H1 (cell line): Measurements from ENCODE around the gene IFI44L. TPM values are rescaled to one million over a fixed set of nuclear protein-coding genes. Genes with fewer than 3 reads are reported as not detected.

ENCODE experiments used
- CTCF ChIA-PET: fragments of 300-600 bp; sonication (Branson Sonifier 250); formaldehyde crosslinking; loops from one replicate; lab custom pipeline; 2021; ENCODE audit not compliant: partially characterized antibody; lab: Charles Lee
- POLR2A ChIA-PET: fragments of 300-600 bp; sonication (Branson Sonifier 250); formaldehyde crosslinking; loops from one replicate; lab custom pipeline; 2021; ENCODE audit warnings: inconsistent platforms; ENCODE audit not compliant: partially characterized antibody; lab: Charles Lee
- DNase-seq, 2 experiments: peaks; one replicate each; pipeline versions ENCODE4 v3.0.0 to v3.0.0-alpha.2; 2010 to 2022; ENCODE audit warnings: low spot score in 2 of 2, low read depth in 1 of 2, mixed read lengths in 1 of 2
- FAIRE-seq: peaks from 2 replicates; lab custom pipeline; 2011; peaks lifted over from hg19 to GRCh38; lab: Jason Lieb, UNC
- H2AFZ ChIP-seq: 2 replicates; pipeline ENCODE4 v1.8.1; 2012; ENCODE audit warnings: low read length, inconsistent platforms
- H2AK5ac ChIP-seq: 2 replicates; pipeline ENCODE4 v1.6.1; 2013; ENCODE audit warnings: low read depth, low read length
- H2BK120ac ChIP-seq: replicated peaks from 2 replicates; pipeline ENCODE3; 2013; ENCODE audit warnings: low read depth, low read length, inconsistent platforms
- H2BK12ac ChIP-seq: 2 replicates; pipeline ENCODE4 v1.6.1; 2013; ENCODE audit warnings: low read depth, low read length
- H2BK15ac ChIP-seq: 2 replicates; pipeline ENCODE4 v1.6.1; 2013; ENCODE audit warnings: low read length
- H2BK20ac ChIP-seq: 2 replicates; pipeline ENCODE4 v1.6.1; 2013; ENCODE audit warnings: low read length
- H2BK5ac ChIP-seq: 2 replicates; pipeline ENCODE4 v1.6.1; 2013; ENCODE audit warnings: low read depth, low read length
- H3K14ac ChIP-seq: 2 replicates; pipeline ENCODE4 v1.6.1; 2013; ENCODE audit warnings: inconsistent platforms; ENCODE audit not compliant: insufficient read length
- H3K18ac ChIP-seq: 2 replicates; pipeline ENCODE4 v1.6.1; 2013; ENCODE audit warnings: low read length; ENCODE audit errors: extremely low read depth
- H3K23ac ChIP-seq: 2 replicates; pipeline ENCODE4 v1.6.1; 2013; ENCODE audit warnings: inconsistent platforms; ENCODE audit not compliant: insufficient read length
- H3K23me2 ChIP-seq: 2 replicates; pipeline ENCODE4 v1.6.1; 2013; ENCODE audit warnings: low read depth, low read length
- H3K27ac ChIP-seq: 2 replicates; pipeline ENCODE4 v1.6.1; 2011; ENCODE audit warnings: low read depth, low read length, inconsistent platforms
- H3K27me3 ChIP-seq, 4 experiments: replicated peaks in 1 of 4; 1 replicate in 1 of 4; 2 replicates in 3 of 4; pipeline versions ENCODE4 v1.6.1 to v1.8.1; 2011 to 2013; ENCODE audit warnings: low read length in 3 of 4, mild to moderate bottlenecking in 3 of 4, inconsistent platforms in 2 of 4, mixed read lengths in 2 of 4, moderate library complexity in 1 of 4; ENCODE audit not compliant: control insufficient read depth in 3 of 4, insufficient read depth in 3 of 4; ENCODE audit errors: extremely low read depth in 1 of 4
- H3K36me3 ChIP-seq, 4 experiments: 2 replicates each; pipeline versions ENCODE4 v1.6.1 to v1.8.1; 2011 to 2013; ENCODE audit warnings: mild to moderate bottlenecking in 4 of 4, low read length in 3 of 4, moderate library complexity in 2 of 4, control low read depth in 1 of 4, inconsistent platforms in 1 of 4; ENCODE audit not compliant: insufficient read depth in 4 of 4, control insufficient read depth in 2 of 4
- H3K4ac ChIP-seq: replicated peaks from 2 replicates; pipeline ENCODE3; 2013; ENCODE audit warnings: low read length, low read depth, mixed read lengths, inconsistent platforms; ENCODE audit not compliant: insufficient read length
- H3K4me1 ChIP-seq, 4 experiments: replicated peaks in 1 of 4; 1 replicate in 1 of 4; 2 replicates in 3 of 4; pipeline versions ENCODE4 v1.6.1 to v1.8.1; 2011 to 2013; ENCODE audit warnings: low read length in 3 of 4, inconsistent platforms in 2 of 4, mixed read lengths in 1 of 4; ENCODE audit not compliant: insufficient read depth in 4 of 4, control insufficient read depth in 3 of 4
- H3K4me2 ChIP-seq, 2 experiments: 2 replicates each; pipeline versions ENCODE4 v1.6.1 to v1.8.1; 2011 to 2013; ENCODE audit warnings: low read depth in 2 of 2, low read length in 2 of 2, control low read depth in 1 of 2, inconsistent platforms in 1 of 2, mild to moderate bottlenecking in 1 of 2; ENCODE audit not compliant: insufficient read depth in 1 of 2
- H3K4me3 ChIP-seq, 4 experiments: fragments of 200-600, 300-600 bp in 1 of 4; sonication (generic), shearing (Covaris generic), sonication (Bioruptor Twin) in 1 of 4; 2 replicates each; pipeline versions ENCODE4 v1.5.1 to v1.8.1; 2011 to 2016; ENCODE audit warnings: low read length in 4 of 4, low read depth in 3 of 4, control low read depth in 2 of 4, inconsistent platforms in 2 of 4, mild to moderate bottlenecking in 2 of 4, mixed read lengths in 1 of 4, moderate library complexity in 1 of 4; ENCODE audit not compliant: insufficient read depth in 2 of 4; ENCODE audit errors: extremely low read depth in 1 of 4
- H3K56ac ChIP-seq: replicated peaks from 2 replicates; pipeline ENCODE3; 2013; ENCODE audit warnings: low read depth, mild to moderate bottlenecking, mixed read lengths, low read length, inconsistent platforms; ENCODE audit not compliant: insufficient read length
- H3K79me1 ChIP-seq: 2 replicates; pipeline ENCODE4 v1.6.1; 2013; ENCODE audit warnings: low read depth, low read length, control low read depth
- H3K79me2 ChIP-seq, 2 experiments: 2 replicates each; pipeline versions ENCODE4 v1.6.1 to v1.8.1; 2012 to 2013; ENCODE audit warnings: low read length in 2 of 2, mild to moderate bottlenecking in 2 of 2, inconsistent platforms in 1 of 2; ENCODE audit not compliant: insufficient read depth in 2 of 2, control insufficient read depth in 1 of 2
- H3K9ac ChIP-seq, 4 experiments: replicated peaks in 1 of 4; 1 replicate in 1 of 4; 2 replicates in 3 of 4; pipeline versions ENCODE4 v1.6.1 to v1.8.1; 2011 to 2013; ENCODE audit warnings: low read depth in 3 of 4, low read length in 3 of 4, control low read depth in 2 of 4, mild to moderate bottlenecking in 2 of 4, moderate library complexity in 2 of 4, inconsistent platforms in 1 of 4; ENCODE audit errors: extremely low read depth in 1 of 4
- H3K9me3 ChIP-seq, 2 experiments: 2 replicates each; pipeline versions ENCODE4 v1.6.1 to v1.8.1; 2012 to 2013; ENCODE audit warnings: mild to moderate bottlenecking in 2 of 2, moderate library complexity in 2 of 2, control low read depth in 1 of 2, inconsistent platforms in 1 of 2, low read depth in 1 of 2, low read length in 1 of 2, mixed read lengths in 1 of 2; ENCODE audit not compliant: insufficient read depth in 2 of 2
- H4K20me1 ChIP-seq, 2 experiments: replicated peaks in 1 of 2; 2 replicates each; pipeline versions ENCODE3 to v1.8.1; 2011 to 2013; ENCODE audit warnings: inconsistent platforms in 2 of 2, low read length in 2 of 2, mild to moderate bottlenecking in 1 of 2; ENCODE audit not compliant: insufficient read depth in 2 of 2, control insufficient read depth in 1 of 2
- H4K5ac ChIP-seq: 2 replicates; pipeline ENCODE4 v1.6.1; 2013; ENCODE audit warnings: low read length, low read depth, mixed read lengths, inconsistent platforms; ENCODE audit not compliant: insufficient read length
- H4K8ac ChIP-seq: 2 replicates; pipeline ENCODE4 v1.8.0; 2013; ENCODE audit warnings: mild to moderate bottlenecking, moderate library complexity, low read length, inconsistent platforms; ENCODE audit not compliant: insufficient read depth; ENCODE audit errors: extremely low read depth
- H4K91ac ChIP-seq: replicated peaks from 2 replicates; pipeline ENCODE3; 2013; ENCODE audit warnings: low read length, mixed read lengths, inconsistent platforms; ENCODE audit not compliant: insufficient read length
- ASH2L ChIP-seq: fragments of 200-600, 300-600 bp; sonication (generic); IDR thresholded peaks from one replicate; pipeline ENCODE4 v1.7.1; 2017; ENCODE audit warnings: low read length
- BACH1 ChIP-seq: IDR thresholded peaks from 2 replicates; pipeline ENCODE4 v1.6.1; 2012; ENCODE audit warnings: low read length, improper control_type of control experiment
- BRCA1 ChIP-seq: IDR thresholded peaks from 2 replicates; pipeline ENCODE4 v1.6.1; 2012; ENCODE audit warnings: low read depth, low read length, improper control_type of control experiment
- CBX5 ChIP-seq: fragments of 300-800, 300-1000 bp; sonication (generic); IDR thresholded peaks from 2 replicates; pipeline ENCODE4 v1.7.1; 2016; ENCODE audit warnings: antibody characterized with exemption, low read length, low read depth
- CEBPB ChIP-seq: IDR thresholded peaks from 2 replicates; pipeline ENCODE4 v1.6.1; 2012; ENCODE audit warnings: low read depth, low read length
- GABPA ChIP-seq: IDR thresholded peaks from 2 replicates; pipeline ENCODE4 v1.6.1; 2011; ENCODE audit warnings: mild to moderate bottlenecking, low read length, moderate library complexity, borderline replicate concordance; ENCODE audit not compliant: insufficient read depth
- SP1 ChIP-seq: IDR thresholded peaks from 2 replicates; pipeline ENCODE4 v1.6.1; 2011; ENCODE audit warnings: low read depth, low read length
- TBP ChIP-seq: IDR thresholded peaks from 2 replicates; pipeline ENCODE4 v1.6.1; 2011; ENCODE audit warnings: low read depth, low read length, improper control_type of control experiment
- USF2 ChIP-seq: IDR thresholded peaks from 2 replicates; pipeline ENCODE4 v1.6.1; 2011; ENCODE audit warnings: low read length, improper control_type of control experiment
- polyA plus RNA-seq, 7 experiments: library from polyadenylated mRNA; depleted of rRNA in 3 of 7; stranded (reverse) in 5 of 7; unstranded in 2 of 7; fragments of >200 nt in 5 of 7; fragments of 200-250 nt in 2 of 7; gene quantifications; 1 replicate in 5 of 7; 2 replicates in 1 of 7; 4 replicates in 1 of 7; pipeline versions ENCODE4 v1.2.1 to v1.2.3, GENCODE V29; 2011 to 2013; ENCODE audit warnings: missing spikeins in 2 of 7, mixed read lengths in 2 of 7
- total RNA-seq: library from RNA; stranded (reverse); fragmentation: NEBNext Ultra II Directional; extraction: Animal tissue kit (Norgen Biotek cat#: 25700); gene quantifications from 2 replicates; pipeline ENCODE4 v1.2.1, GENCODE V29; 2021

IFI44L gene
- total and polyA plus RNA-seq, 2 of the 8 experiments (the other 6 are each of a cell fraction or from before 2014, with no cell fraction given): not detected

GRCh38 chr1:78678324-78678723 is 58.1 kb downstream of the IFI44L start:
- ChIA-PET CTCF (interaction anchor here (0.5 to 2.1 kb wide), 6 partner anchors 13 to 501 kb away, joined by 3 to 5 read pairs (median 3); no protein-coding TSS in a partner anchor), POLR2A (no interaction called here)
- Histone ChIP-seq H3K14ac (no peak overlapping the region), H3K36me3 (no peaks in the 10 kb centered on the region), H3K9ac (no peak overlapping the region), H3K4ac (no peak overlapping the region), H3K27ac (no peak overlapping the region), H3K4me1 (no peaks in the 10 kb centered on the region), H3K18ac (no peak overlapping the region), H3K9me3 (no peaks in the 10 kb centered on the region), H2BK20ac (no peak overlapping the region), H3K23ac (no peak overlapping the region), H3K79me2 (no peaks in the 10 kb centered on the region), H2BK12ac (no peak overlapping the region), H4K91ac (no peak overlapping the region), H3K27me3 (no peaks in the 10 kb centered on the region), H3K4me2 (no peak overlapping the region), H4K8ac (no peak overlapping the region), H4K20me1 (no peaks in the 10 kb centered on the region), H2BK120ac (no peak overlapping the region), H3K79me1 (no peaks in the 10 kb centered on the region), H2BK5ac (no peak overlapping the region), H3K23me2 (no peaks in the 10 kb centered on the region), H2AFZ (0 out of 2 replicates have a peak overlapping the region, but pooled peaks have one; percentile 75), H2AK5ac (no peak overlapping the region), H3K56ac (no peak overlapping the region), H2BK15ac (no peak overlapping the region), H3K4me3 (no peak overlapping the region), H4K5ac (no peak overlapping the region)
- no peak for DNase-seq
- TF ChIP-seq USF2: no peak
- no peak for TF ChIP-seq CEBPB
- no peak for TF ChIP-seq SP1
- no peak for TF ChIP-seq BRCA1
- no peak for TF ChIP-seq GABPA
- no peak for TF ChIP-seq CBX5
- no peak for TF ChIP-seq TBP
- no peak for TF ChIP-seq BACH1
- TF ChIP-seq ASH2L: no peak
- FAIRE-seq: no peak
